Cardiac muscle cell (in vitro differentiated cells and primary cell): Measurements from ENCODE around the gene ANKFY1. TPM values are rescaled to one million over a fixed set of nuclear protein-coding genes. Genes with fewer than 3 reads are reported as not detected.

Source experiments
- DNase-seq, 2 donors: peaks; one replicate each; pipeline versions ENCODE4 v3.0.0 to v3.0.0-alpha.2; 2010 to 2017; ENCODE audit warnings: low read depth in 1 of 2, low spot score in 1 of 2
- H3K27ac ChIP-seq: fragments of 200-600 bp; sonication (generic); 2 replicates; pipeline ENCODE4 v1.5.1; 2016
- H3K27me3 ChIP-seq: fragments of 200-600 bp; sonication (generic); 2 replicates; pipeline ENCODE4 v1.6.0; 2016; ENCODE audit warnings: control low read depth
- H3K36me3 ChIP-seq: fragments of 200-600 bp; sonication (generic); 2 replicates; pipeline ENCODE4 v1.5.1; 2016; ENCODE audit warnings: control low read depth
- H3K4me1 ChIP-seq: fragments of 200-600 bp; sonication (generic); 2 replicates; pipeline ENCODE4 v1.8.1; 2017; ENCODE audit warnings: low read depth, mild to moderate bottlenecking, mixed run types
- H3K4me3 ChIP-seq: fragments of 200-600 bp; sonication (generic); 2 replicates; pipeline ENCODE4 v1.5.1; 2016; ENCODE audit warnings: mild to moderate bottlenecking
- H3K9me3 ChIP-seq: fragments of 200-600 bp; sonication (generic); 2 replicates; pipeline ENCODE4 v1.5.1; 2017; ENCODE audit warnings: low read depth, mild to moderate bottlenecking, control low read depth
- CTCF ChIP-seq: IDR thresholded peaks from 2 replicates; pipeline ENCODE4 v1.5.1; 2012; ENCODE audit warnings: low read depth, mild to moderate bottlenecking, low read length
- polyA plus RNA-seq: library from polyadenylated mRNA; unstranded; fragments of >200 nt; fragmentation: Nextera tagmentation; extraction: Ambion mirVana; gene quantifications from 2 replicates; pipeline ENCODE4 v1.2.1, GENCODE V29; 2016
- total RNA-seq: library from RNA; depleted of rRNA; stranded (reverse); fragments of >200 nt; gene quantifications from 2 replicates; pipeline ENCODE4 v1.2.3, GENCODE V29; 2016

Gene ANKFY1
- total and polyA plus RNA-seq, 2 experiments from 2014 or later, result 19.5 to 29.0 TPM

DNA sequence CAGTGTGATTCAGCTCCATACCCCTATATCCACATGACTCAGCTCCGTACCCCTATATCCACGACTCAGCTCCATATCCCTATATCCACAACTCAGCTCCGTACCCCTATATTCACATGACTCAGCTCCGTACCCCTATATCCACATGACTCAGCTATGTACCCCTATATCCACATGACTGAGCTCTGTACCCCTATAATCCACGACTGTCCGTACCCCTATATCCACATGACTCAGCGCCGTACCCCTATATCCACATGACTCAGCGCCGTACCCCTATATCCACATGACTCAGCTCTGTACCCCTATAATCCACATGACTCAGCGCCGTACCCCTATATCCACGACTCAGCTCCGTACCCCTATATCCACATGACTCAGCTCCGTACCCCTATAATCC is 104.0 kb downstream of the ANKFY1 start:
- Histone ChIP-seq H3K9me3 (no peaks in the 10 kb centered on the region), H3K4me3 (no peak overlapping the region), H3K4me1 (peaks cover 17% of the 10 kb centered on the region), H3K36me3 (peaks cover 7% of the 10 kb centered on the region), H3K27ac (no peak overlapping the region), H3K27me3 (no peaks in the 10 kb centered on the region)
- DNase-seq, result no peak
- no peak for TF ChIP-seq CTCF

DNA sequence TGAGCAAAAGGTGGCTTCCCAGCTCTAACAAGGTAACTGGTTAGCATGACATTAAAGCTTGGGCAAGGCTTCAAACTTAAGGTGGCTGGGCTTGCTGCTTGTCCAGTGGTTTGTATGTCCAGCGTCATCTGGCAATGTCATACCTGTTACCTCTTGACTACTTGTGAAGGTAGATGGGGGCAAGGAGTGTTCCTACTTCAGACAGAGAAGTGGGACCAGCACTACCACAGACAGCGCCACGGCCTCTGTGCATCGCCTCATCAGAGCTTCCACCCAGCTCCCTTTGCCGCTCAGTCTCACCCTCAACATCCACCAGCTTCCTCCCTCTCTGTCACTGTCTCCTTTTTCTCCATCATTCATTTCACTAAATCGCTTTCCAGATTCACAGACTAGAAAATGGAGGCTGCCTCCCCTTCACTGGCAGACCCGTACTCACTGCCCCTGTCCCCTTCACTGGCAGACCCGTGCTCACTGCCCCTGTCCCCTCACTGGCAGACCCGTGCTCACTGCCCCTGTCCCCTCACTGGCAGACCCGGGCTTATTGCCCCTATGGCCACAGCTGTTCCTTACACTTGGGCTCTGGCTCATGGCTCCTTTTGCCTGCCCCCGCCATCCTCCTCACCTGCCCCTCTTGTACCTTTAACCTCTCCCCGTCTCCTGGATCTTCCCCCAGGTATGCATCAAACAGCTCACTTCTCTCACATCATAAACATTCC is 106.0 kb downstream of the ANKFY1 start:
- H3K4me3 ChIP-seq, result no peak overlapping the region
- H3K9me3 ChIP-seq, result no peaks in the 10 kb centered on the region
- H3K4me1 ChIP-seq, result peaks cover 6% of the 10 kb centered on the region
- H3K27me3 ChIP-seq, result no peaks in the 10 kb centered on the region
- H3K36me3 ChIP-seq, result peaks cover 7% of the 10 kb centered on the region
- DNase-seq, result no peak
- no peak for TF ChIP-seq CTCF
- no peak overlapping the region for H3K27ac ChIP-seq

- Histone ChIP-seq H3K27me3 (no peaks in the 10 kb centered on the region), H3K4me1 (no peaks in the 10 kb centered on the region), H3K27ac (no peak overlapping the region), H3K4me3 (no peak overlapping the region), H3K9me3 (no peaks in the 10 kb centered on the region), H3K36me3 (peaks cover 7% of the 10 kb centered on the region)
- no peak for TF ChIP-seq CTCF
- DNase-seq, result no peak
These were observed 106.9 kb downstream of the ANKFY1 start for GRCh38 chr17:4156750-4157381.

DNA sequence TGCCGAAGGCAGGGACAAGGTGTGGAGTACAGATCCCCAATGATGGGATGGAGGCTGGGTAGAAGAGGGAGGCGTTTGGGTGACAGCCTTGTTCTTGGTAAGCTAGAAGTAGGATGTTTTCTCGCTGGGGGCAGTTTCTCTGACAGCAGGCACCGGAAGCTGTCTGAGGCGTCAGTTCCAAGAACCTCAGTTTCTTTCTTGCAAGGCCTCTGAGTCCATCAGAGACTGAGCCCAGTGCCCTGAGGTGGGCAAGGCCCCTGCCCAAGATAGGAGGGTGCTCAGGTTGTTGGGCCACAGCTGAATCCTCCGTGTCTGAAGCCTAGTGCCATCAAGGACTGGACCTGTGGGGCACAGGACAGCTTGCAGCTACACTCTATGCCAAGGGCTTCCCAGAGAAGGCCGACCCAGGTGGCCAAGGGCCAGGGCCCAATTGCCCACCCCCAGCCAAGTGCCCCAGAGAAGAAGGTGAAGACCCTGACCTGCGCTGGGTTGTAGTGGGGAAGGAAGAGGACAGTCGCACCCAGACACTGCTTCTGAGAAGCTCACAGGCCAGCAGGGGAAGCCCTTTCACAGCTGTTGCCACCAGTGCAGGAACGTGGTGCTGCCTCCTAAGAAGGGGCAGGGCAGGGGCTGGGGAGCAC is 107.7 kb downstream of the ANKFY1 start:
- no peak overlapping the region for H3K4me3 ChIP-seq
- DNase-seq, result no peak
- peaks cover 7% of the 10 kb centered on the region for H3K36me3 ChIP-seq
- H3K27ac ChIP-seq, result no peak overlapping the region
- no peaks in the 10 kb centered on the region for H3K4me1 ChIP-seq
- TF ChIP-seq CTCF, result no peak
- no peaks in the 10 kb centered on the region for H3K9me3 ChIP-seq
- H3K27me3 ChIP-seq, result no peaks in the 10 kb centered on the region

GRCh38 chr17:4154201-4154600 is 109.6 kb downstream of the ANKFY1 start:
- Histone ChIP-seq H3K27ac (no peak overlapping the region), H3K4me1 (no peaks in the 10 kb centered on the region), H3K9me3 (no peaks in the 10 kb centered on the region), H3K36me3 (peaks cover 7% of the 10 kb centered on the region), H3K4me3 (no peak overlapping the region), H3K27me3 (no peaks in the 10 kb centered on the region)
- DNase-seq, result no peak
- TF ChIP-seq CTCF, result no peak
